Measurements from ENCODE around the gene NGEF. TPM values are rescaled to one million over a fixed set of nuclear protein-coding genes. Genes with fewer than 3 reads are reported as not detected.

NGEF gene
- total RNA-seq, 1 donor from 2014 or later = 0.16 TPM

GRCh38 chr2:232839411-232840079 is 173.5 kb downstream of the NGEF start:
- Histone ChIP-seq H3K36me3 (ENCODE audit: insufficient read depth, low read length) (peaks cover 18% of the 10 kb centered on the region), H3K4me1 (ENCODE audit: insufficient read depth, low read length) (peaks cover 7% of the 10 kb centered on the region), H3K9me3 (ENCODE audit: insufficient read depth, low read depth, low read length) (no peaks in the 10 kb centered on the region), H2AFZ (ENCODE audit: low read depth, low read length) (no peak overlapping the region), H3K27me3 (ENCODE audit: insufficient read depth, low read length) (no peaks in the 10 kb centered on the region), H3K9ac (ENCODE audit: low read length) (no peak overlapping the region), H3K4me3 (ENCODE audit: insufficient read depth, low read depth, low read length) (no peak overlapping the region), H3K4me2 (ENCODE audit: low read length) (no peak overlapping the region), H3K27ac (ENCODE audit: low read depth, low read length) (no peak overlapping the region), H4K20me1 (ENCODE audit: insufficient read depth, low read length) (peaks cover 39% of the 10 kb centered on the region), H3K79me2 (ENCODE audit: insufficient read depth, low read length) (peaks cover 3% of the 10 kb centered on the region)
- no peak for TF ChIP-seq EZH2 (IDR thresholded peaks at IDR 0.05; ENCODE audit: insufficient read depth, low read length)
- no peak for TF ChIP-seq CTCF (IDR thresholded peaks at IDR 0.05; ENCODE audit: insufficient read depth, low read depth, low read length)
- H3K9me3 Mint-ChIP-seq (ENCODE audit: unreplicated experiment) = no peaks in the 10 kb centered on the region
- no peak for DNase-seq (ENCODE audit: low read depth)
- H3K27me3 Mint-ChIP-seq (ENCODE audit: low read depth, unreplicated experiment) = no peaks in the 10 kb centered on the region
- no peak overlapping the region for H3K27ac Mint-ChIP-seq (ENCODE audit: unreplicated experiment)
- no peak overlapping the region for H3K4me3 Mint-ChIP-seq (ENCODE audit: unreplicated experiment)
- peaks cover 21% of the 10 kb centered on the region for H3K4me1 Mint-ChIP-seq (ENCODE audit: low read depth, unreplicated experiment)
- FAIRE-seq = no peak
- peaks cover 2% of the 10 kb centered on the region for H3K36me3 Mint-ChIP-seq (ENCODE audit: low read depth, unreplicated experiment)

- no peak overlapping the region for H3K27ac ChIP-seq (ENCODE audit: low read depth, low read length)
- H4K20me1 ChIP-seq (ENCODE audit: insufficient read depth, low read length) = peaks cover 40% of the 10 kb centered on the region
- H3K4me2 ChIP-seq (ENCODE audit: low read length) = peak overlapping the region; percentile 25
- peaks cover 3% of the 10 kb centered on the region for H3K79me2 ChIP-seq (ENCODE audit: insufficient read depth, low read length)
- peaks cover 19% of the 10 kb centered on the region for H3K36me3 ChIP-seq (ENCODE audit: insufficient read depth, low read length)
- TF ChIP-seq CTCF (IDR thresholded peaks at IDR 0.05; ENCODE audit: insufficient read depth, low read depth, low read length) = no peak
- no peak for TF ChIP-seq EZH2 (IDR thresholded peaks at IDR 0.05; ENCODE audit: insufficient read depth, low read length)
- peaks cover 21% of the 10 kb centered on the region for H3K4me1 Mint-ChIP-seq (ENCODE audit: low read depth, unreplicated experiment)
- peaks cover 5% of the 10 kb centered on the region for H3K36me3 Mint-ChIP-seq (ENCODE audit: low read depth, unreplicated experiment)
- no peak overlapping the region for H3K4me3 Mint-ChIP-seq (ENCODE audit: unreplicated experiment)
- H3K9ac ChIP-seq (ENCODE audit: low read length) = no peak overlapping the region
- FAIRE-seq = no peak
- H3K27me3 ChIP-seq (ENCODE audit: insufficient read depth, low read length) = no peaks in the 10 kb centered on the region
- H3K4me3 ChIP-seq (ENCODE audit: insufficient read depth, low read depth, low read length) = no peak overlapping the region
- H3K27me3 Mint-ChIP-seq (ENCODE audit: low read depth, unreplicated experiment) = no peaks in the 10 kb centered on the region
- peaks cover 7% of the 10 kb centered on the region for H3K4me1 ChIP-seq (ENCODE audit: insufficient read depth, low read length)
- no peaks in the 10 kb centered on the region for H3K9me3 Mint-ChIP-seq (ENCODE audit: unreplicated experiment)
- no peak overlapping the region for H2AFZ ChIP-seq (ENCODE audit: low read depth, low read length)
- H3K9me3 ChIP-seq (ENCODE audit: insufficient read depth, low read depth, low read length) = no peaks in the 10 kb centered on the region
- peak; percentile 32 for DNase-seq (ENCODE audit: low read depth)
- H3K27ac Mint-ChIP-seq (ENCODE audit: unreplicated experiment) = peak overlapping the region; percentile 60
Measured at GRCh38 chr2:232838406-232838874, 174.6 kb downstream of the NGEF start.

GRCh38 chr2:232836934-232837333 is 176.1 kb downstream of the NGEF start:
- no peak for TF ChIP-seq CTCF (IDR thresholded peaks at IDR 0.05; ENCODE audit: insufficient read depth, low read depth, low read length)
- TF ChIP-seq EZH2 (IDR thresholded peaks at IDR 0.05; ENCODE audit: insufficient read depth, low read length) = no peak
- Histone ChIP-seq H3K79me2 (ENCODE audit: insufficient read depth, low read length) (peaks cover 3% of the 10 kb centered on the region), H3K9ac (ENCODE audit: low read length) (no peak overlapping the region), H3K27me3 (ENCODE audit: insufficient read depth, low read length) (no peaks in the 10 kb centered on the region), H3K9me3 (ENCODE audit: insufficient read depth, low read depth, low read length) (no peaks in the 10 kb centered on the region), H3K4me2 (ENCODE audit: low read length) (no peak overlapping the region), H3K4me1 (ENCODE audit: insufficient read depth, low read length) (peaks cover 7% of the 10 kb centered on the region), H3K27ac (ENCODE audit: low read depth, low read length) (no peak overlapping the region), H3K4me3 (ENCODE audit: insufficient read depth, low read depth, low read length) (no peak overlapping the region), H4K20me1 (ENCODE audit: insufficient read depth, low read length) (peaks cover 31% of the 10 kb centered on the region), H2AFZ (ENCODE audit: low read depth, low read length) (no peak overlapping the region), H3K36me3 (ENCODE audit: insufficient read depth, low read length) (peaks cover 27% of the 10 kb centered on the region)
- FAIRE-seq (no peak), DNase-seq (ENCODE audit: low read depth) (no peak)
- Mint-ChIP-seq H3K27ac (ENCODE audit: unreplicated experiment) (no peak overlapping the region), H3K4me1 (ENCODE audit: low read depth, unreplicated experiment) (peaks cover 21% of the 10 kb centered on the region), H3K27me3 (ENCODE audit: low read depth, unreplicated experiment) (no peaks in the 10 kb centered on the region), H3K36me3 (ENCODE audit: low read depth, unreplicated experiment) (peaks cover 10% of the 10 kb centered on the region), H3K9me3 (ENCODE audit: unreplicated experiment) (no peaks in the 10 kb centered on the region), H3K4me3 (ENCODE audit: unreplicated experiment) (no peak overlapping the region)
